ENCODE results near the gene VPS13D.
"Not testable (repeated sequence)": the region's sequence is repeated elsewhere in the genome, so short reads cannot be mapped to it uniquely, and the experiment has no call there.

Gene VPS13D

GRCh38 chr1:12530462-12531178, 300.8 kb downstream of the VPS13D start:
- DNase-seq: no peak

DNA sequence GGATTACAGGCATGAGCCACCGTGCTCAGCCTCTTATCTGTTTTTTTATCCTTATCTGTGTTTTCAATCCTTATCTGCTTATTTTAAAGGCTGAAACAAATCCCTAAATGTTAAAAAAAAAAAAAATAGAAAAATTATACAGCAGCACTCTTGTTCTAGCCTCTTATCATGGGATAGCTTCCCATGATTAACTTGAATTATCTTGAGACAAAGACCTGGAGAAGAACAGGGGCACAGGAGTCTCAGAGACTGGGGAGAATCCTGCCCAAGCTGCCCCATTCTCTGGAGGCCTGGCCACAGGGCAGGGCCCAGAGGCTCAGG, 301.3 kb downstream of the VPS13D start:
- DNase-seq: no peak

- DNase-seq: no peak
These were observed 302.8 kb downstream of the VPS13D start for GRCh38 chr1:12532405-12533315.

- DNase-seq: no peak
These were observed 306.3 kb downstream of the VPS13D start for GRCh38 chr1:12536023-12536639.

- DNase-seq: no peak
These were observed 307.5 kb downstream of the VPS13D start for GRCh38 chr1:12537294-12537693.

DNA sequence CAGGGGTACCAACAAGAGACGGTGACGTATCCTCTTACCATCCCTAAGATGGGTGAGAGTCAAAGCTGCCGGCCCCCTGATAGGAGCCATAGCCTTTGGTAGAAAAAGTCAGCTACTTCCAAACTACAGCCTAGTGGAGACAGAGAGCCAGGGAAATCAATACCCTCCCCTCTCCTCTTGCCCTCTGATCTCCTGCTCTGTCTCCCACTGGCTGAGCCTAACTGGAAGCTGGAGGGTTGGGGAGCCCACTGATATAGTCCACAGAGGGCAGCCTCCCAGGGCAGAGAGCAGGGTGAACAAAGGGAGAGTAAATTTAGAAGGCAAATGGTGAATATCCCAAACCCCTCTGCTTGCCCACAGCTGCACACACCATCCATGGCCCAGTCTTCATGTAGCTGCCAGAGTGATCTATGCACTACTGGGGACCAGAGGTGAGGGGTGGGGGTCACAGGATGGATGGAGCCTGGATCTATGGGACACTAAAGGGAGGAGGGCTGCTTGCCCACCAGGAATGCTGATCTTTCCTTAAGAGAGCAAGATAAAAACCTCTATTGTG, 308.2 kb downstream of the VPS13D start:
- no peak for DNase-seq

GRCh38 chr1:12538536-12538935, 308.7 kb downstream of the VPS13D start:
- DNase-seq: not testable (repeated sequence)

- DNase-seq: no peak
These were observed 309.5 kb downstream of the VPS13D start for GRCh38 chr1:12539320-12539704.

GRCh38 chr1:12539705-12540579, 310.1 kb downstream of the VPS13D start:
- no peak for DNase-seq

GRCh38 chr1:12540580-12541273, 310.9 kb downstream of the VPS13D start:
- no peak for DNase-seq

- DNase-seq: no peak
These were observed 311.7 kb downstream of the VPS13D start for GRCh38 chr1:12541274-12542137.

GRCh38 chr1:12542138-12542465, 312.3 kb downstream of the VPS13D start:
- no peak for DNase-seq

- no peak for DNase-seq
These were observed 313.1 kb downstream of the VPS13D start for GRCh38 chr1:12542616-12543592.

DNA sequence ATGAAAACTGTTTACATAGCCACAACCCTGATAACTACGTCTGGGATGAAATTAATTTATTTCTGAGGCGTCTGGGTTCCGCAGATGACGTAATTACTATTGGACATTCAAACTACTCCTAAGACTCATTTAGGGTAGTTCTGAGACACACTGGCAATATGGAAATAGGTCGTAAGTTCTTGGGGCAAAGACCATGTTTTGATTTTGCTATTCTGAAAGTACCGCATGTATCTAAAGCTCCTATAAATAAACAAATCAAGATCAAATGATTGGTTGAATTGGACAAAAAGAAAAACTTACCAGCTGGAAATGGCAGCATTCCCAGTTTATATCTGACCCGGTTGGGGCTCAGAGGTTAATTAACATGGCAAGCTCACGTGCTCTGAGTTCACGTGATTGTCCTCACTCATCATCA, 313.9 kb downstream of the VPS13D start:
- no peak for DNase-seq

GRCh38 chr1:12544357-12544756, 314.5 kb downstream of the VPS13D start:
- DNase-seq: no peak

DNA sequence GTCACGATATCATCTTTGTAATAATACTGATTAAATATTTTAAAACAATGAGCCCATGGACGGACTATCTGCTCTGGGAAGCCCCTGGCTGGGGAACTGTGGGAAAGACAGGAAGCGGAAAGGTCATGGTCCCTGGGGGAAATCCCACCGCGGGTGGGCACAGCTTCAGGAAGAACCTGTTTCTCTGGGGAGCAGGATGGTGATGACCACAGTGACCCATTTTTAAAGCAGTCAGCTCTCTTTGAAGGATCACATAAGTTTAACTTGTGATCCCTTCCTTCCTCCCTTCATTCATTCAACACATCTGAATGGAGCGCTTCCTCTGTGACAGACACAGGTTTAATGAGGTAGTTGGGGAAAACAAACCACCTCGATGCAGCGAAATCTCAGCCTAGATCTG, 315.2 kb downstream of the VPS13D start:
- DNase-seq: no peak

DNA sequence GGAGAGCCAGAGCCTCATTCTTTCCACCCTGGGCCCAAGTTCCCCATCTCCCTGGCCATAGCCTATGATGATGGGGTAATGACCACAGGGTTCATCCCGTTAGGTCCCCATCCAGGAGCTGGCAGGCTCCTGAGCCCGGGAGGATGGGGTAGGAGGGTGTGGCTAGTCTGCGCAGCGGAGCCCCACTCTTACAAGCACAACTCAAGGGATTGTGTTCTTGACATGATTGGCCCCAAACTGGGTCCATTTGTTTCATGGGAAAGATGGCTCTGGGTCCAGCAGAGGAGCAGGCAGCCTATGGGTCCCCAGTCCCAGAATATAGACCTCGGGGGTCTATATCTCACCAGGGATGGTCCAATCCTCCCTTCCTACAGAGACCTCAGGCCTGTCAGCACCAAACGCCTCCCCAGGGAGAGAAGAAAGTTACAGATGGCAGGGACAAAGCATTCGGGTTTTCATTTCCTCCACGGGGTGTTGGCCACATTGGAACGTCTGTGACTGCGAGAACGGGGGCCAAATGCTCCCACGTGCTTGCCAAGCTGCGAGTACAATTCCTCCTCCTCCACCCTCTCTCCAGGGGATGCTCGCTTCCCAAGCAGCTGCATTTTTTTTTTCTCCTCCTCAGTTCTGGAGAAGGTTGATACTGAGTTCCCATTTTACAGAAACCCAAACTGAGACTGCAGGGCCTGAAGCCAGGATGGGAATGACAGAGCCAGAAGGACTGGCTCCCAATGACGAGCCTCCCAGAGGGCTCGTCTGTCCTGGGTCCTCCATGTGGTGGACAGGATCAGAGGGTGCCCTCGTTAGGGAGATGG, 317.1 kb downstream of the VPS13D start:
- no peak for DNase-seq

DNA sequence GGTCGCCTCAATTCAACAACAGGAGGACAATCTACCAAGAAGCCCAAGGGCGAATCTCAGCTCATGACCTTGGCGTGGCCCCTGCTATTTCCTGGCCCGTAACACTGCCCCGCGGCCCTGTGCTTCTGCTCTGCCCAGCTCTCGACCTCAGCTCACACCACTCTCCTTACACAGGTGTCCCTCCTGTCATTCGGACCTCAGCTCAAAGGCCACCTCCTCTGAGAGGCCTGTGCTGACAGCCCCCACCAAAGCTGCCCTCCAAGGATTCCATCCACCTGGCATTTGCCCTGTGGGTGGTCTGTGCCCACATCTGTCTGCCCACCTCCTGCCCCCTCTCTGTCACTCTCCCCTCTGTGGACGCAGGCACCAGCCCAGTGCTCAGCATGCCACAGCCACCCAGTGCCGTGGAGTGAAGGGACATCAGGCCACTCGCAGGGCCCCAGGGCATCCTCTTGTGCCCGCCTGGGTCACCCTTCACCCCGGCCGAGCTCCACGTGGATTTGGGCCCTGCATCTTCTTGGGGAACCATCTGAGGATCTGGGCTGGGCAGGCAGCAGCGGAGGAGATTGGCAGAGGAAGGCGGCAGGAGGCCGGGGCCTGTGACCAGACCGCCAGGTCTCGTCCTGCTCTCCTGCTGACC, 317.9 kb downstream of the VPS13D start:
- no peak for DNase-seq

Measured in CD4-positive, alpha-beta T cell treated with Interleukin-4 for 4 hours (primary cell).